GM06990 (cell line): ENCODE data around the gene STRAP.
"Not testable (repeated sequence)": the region's sequence is repeated elsewhere in the genome, so short reads cannot be mapped to it uniquely, and the experiment has no call there.

Experiments
- DNase-seq: peaks from one replicate; pipeline ENCODE4 v3.0.0-alpha.2; 2011; ENCODE audit not compliant: insufficient read length; ENCODE audit errors: extremely low read depth
- H3K27me3 ChIP-seq: replicated peaks from 2 replicates; pipeline ENCODE4 v1.6.0; 2011; ENCODE audit warnings: low read length; ENCODE audit not compliant: control insufficient read depth, insufficient read depth
- H3K36me3 ChIP-seq: 2 replicates; pipeline ENCODE4 v1.5.1; 2011; ENCODE audit warnings: low read length; ENCODE audit not compliant: control insufficient read depth, insufficient read depth
- H3K4me3 ChIP-seq: replicated peaks from 2 replicates; pipeline ENCODE4 v1.5.1; 2011; ENCODE audit warnings: low read depth, mild to moderate bottlenecking, control low read depth, low read length
- TF ChIP-seq, protein P1 (sequence below): IDR thresholded peaks from 2 replicates; pipeline ENCODE4 v1.5.1; 2011; ENCODE audit warnings: low read length, control low read depth, mild to moderate bottlenecking, inconsistent platforms; ENCODE audit not compliant: insufficient read depth, poor library complexity, severe bottlenecking

STRAP gene

DNA sequence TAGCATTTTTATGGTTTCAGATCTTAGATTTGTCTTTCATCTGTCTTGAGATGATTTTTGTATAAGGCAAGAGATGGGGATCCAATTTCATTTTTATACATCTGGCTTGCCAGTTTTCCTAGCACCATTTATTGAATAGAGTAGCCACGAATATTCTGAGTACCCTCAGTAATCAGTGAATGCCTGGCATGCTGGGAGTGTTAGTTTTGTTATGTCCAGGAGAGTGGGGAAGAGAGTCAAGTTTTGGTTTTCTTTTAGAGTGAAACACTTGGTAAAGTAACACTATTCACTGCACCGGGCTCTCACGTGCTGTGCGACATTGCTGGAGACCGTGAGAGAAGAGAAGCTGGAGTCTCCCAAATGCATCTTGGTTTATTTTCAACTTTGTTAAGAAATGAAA lies 60.3 kb downstream of the STRAP start:
- DNase-seq: no peak
- no peaks in the 10 kb centered on the region for H3K36me3 ChIP-seq
- TF ChIP-seq, protein P1, sequence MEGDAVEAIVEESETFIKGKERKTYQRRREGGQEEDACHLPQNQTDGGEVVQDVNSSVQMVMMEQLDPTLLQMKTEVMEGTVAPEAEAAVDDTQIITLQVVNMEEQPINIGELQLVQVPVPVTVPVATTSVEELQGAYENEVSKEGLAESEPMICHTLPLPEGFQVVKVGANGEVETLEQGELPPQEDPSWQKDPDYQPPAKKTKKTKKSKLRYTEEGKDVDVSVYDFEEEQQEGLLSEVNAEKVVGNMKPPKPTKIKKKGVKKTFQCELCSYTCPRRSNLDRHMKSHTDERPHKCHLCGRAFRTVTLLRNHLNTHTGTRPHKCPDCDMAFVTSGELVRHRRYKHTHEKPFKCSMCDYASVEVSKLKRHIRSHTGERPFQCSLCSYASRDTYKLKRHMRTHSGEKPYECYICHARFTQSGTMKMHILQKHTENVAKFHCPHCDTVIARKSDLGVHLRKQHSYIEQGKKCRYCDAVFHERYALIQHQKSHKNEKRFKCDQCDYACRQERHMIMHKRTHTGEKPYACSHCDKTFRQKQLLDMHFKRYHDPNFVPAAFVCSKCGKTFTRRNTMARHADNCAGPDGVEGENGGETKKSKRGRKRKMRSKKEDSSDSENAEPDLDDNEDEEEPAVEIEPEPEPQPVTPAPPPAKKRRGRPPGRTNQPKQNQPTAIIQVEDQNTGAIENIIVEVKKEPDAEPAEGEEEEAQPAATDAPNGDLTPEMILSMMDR: no peak
- no peaks in the 10 kb centered on the region for H3K27me3 ChIP-seq
- H3K4me3 ChIP-seq: no peak overlapping the region

DNA sequence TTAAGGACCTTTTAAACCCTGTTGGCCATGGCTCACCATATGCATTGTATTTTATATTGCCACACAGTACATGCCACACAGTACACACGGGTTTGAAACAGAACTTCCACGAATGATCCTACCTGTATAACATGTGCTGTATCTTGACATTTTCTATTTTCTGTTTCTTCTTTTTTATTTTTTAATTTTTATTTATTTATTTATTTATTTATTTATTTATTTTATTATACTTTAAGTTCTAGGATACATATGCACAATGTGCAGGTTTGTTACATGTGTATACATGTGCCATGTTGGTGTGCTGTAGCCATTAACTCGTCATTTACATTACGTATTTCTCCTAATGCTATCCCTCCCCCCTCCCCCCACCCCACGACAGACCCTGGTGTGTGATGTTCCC lies 61.3 kb downstream of the STRAP start:
- not testable (repeated sequence) for H3K27me3 ChIP-seq, H3K36me3 ChIP-seq, H3K4me3 ChIP-seq, DNase-seq

DNA sequence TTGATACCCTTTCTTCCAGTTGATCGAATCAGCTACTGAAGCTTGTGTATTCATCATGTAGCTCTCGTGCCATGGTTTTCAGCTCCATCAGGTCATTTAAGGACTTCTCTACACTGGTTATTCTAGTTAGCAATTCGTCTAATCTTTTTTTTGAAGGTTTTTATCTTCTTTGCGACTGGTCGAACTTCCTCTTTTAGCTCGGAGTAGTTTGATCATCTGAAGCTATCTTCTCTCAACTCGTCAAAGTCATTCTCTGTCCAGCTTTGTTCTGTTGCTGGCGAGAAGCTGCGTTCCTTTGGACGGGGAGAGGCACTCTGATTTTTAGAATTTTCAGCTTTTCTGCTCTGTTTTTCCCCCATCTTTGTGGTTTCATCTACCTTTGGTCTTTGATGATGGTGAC lies 66.3 kb downstream of the STRAP start:
- not testable (repeated sequence) for DNase-seq, H3K4me3 ChIP-seq, H3K27me3 ChIP-seq, H3K36me3 ChIP-seq
